HG03575 (cell line): ENCODE measurements around the gene LSM11.

Experiments used
- ATAC-seq: cut with Tn5 transposase; IDR thresholded peaks from one replicate; pipeline ENCODE4 v1.9.1; 2021; ENCODE audit not compliant: unreplicated experiment, insufficient number of reproducible peaks, low FRiP score; ENCODE audit errors: extremely low read depth

The LSM11 gene

GRCh38 chr5:157761690-157762621 is 18.4 kb downstream of the LSM11 start:
- no peak for ATAC-seq

GRCh38 chr5:157764531-157764930 is 21.0 kb downstream of the LSM11 start:
- ATAC-seq, result no peak

- no peak for ATAC-seq
Observed at GRCh38 chr5:157766442-157766841, 22.9 kb downstream of the LSM11 start.

GRCh38 chr5:157766902-157767301 is 23.4 kb downstream of the LSM11 start:
- no peak for ATAC-seq

GRCh38 chr5:157767689-157768088 is 24.2 kb downstream of the LSM11 start:
- ATAC-seq, result no peak

- ATAC-seq, result no peak
Observed at GRCh38 chr5:157770665-157771064, 27.2 kb downstream of the LSM11 start.

- no peak for ATAC-seq
Observed at GRCh38 chr5:157772127-157772526, 28.6 kb downstream of the LSM11 start.

- ATAC-seq, result no peak
Observed at GRCh38 chr5:157778121-157778805, 34.8 kb downstream of the LSM11 start.

- no peak for ATAC-seq
Observed at GRCh38 chr5:157779221-157779620, 35.7 kb downstream of the LSM11 start.

GRCh38 chr5:157785801-157786200 is 42.3 kb downstream of the LSM11 start:
- no peak for ATAC-seq

GRCh38 chr5:157793301-157793700 is 49.8 kb downstream of the LSM11 start:
- no peak for ATAC-seq

GRCh38 chr5:157799578-157799977 is 56.1 kb downstream of the LSM11 start:
- no peak for ATAC-seq

- ATAC-seq, result no peak
Observed at GRCh38 chr5:157800137-157800536, 56.6 kb downstream of the LSM11 start.

- no peak for ATAC-seq
Observed at GRCh38 chr5:157802736-157803135, 59.2 kb downstream of the LSM11 start.

GRCh38 chr5:157808043-157808442 is 64.5 kb downstream of the LSM11 start:
- ATAC-seq, result no peak
